ENCODE results near the gene PLEKHD1. TPM values are rescaled to one million over a fixed set of nuclear protein-coding genes. Genes with fewer than 3 reads are reported as not detected.
A peak's percentile ranks its signal among the peaks of the same experiment; 100 is the strongest.

PLEKHD1 gene
- total RNA-seq (2014; rRNA removed; shearing (Covaris generic); ENCODE audit: low replicate concordance) = not detected in 2 replicates

DNA sequence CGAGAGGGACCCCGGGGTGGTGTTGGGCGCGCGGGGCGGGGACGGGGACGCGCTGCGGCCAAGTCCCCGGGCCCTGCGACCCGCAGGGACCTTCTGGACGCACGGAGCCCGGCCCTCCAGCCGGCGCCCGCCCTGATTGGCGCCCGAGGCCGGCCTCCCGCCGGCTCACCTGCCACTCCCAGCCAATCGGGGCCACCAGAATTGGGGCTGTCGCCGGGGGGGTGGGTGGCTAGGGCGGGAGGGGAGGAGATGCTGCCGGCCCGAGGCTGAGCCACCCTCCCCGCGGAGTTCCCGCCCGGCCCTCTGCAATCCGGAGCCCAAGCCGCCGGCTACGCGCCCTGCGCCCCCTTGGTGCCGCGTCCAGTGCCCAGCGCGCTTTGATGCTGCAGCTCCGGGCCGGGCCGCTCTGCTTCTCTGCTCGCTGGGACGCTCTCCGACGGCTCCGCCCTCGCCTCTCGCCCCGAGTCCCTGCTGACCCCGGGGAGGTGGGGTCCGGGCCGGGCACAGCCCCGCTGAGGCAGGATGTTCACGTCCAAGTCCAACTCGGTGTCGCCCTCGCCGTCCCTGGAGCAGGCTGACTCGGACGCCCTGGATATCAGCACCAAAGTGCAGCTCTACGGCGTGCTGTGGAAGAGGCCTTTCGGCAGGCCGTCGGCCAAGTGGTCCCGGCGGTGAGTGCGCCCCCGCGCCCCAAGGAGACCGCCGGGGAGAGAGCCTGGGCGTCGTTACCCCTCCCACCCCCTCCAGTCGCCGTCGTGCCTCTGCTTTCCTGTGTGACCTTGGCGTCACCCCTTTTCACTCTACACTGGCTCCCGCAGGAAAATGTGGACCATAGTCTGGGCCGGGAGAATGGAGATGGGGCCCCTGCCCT is at the start of gene PLEKHD1:
Gene PLEKHD1 (plus strand): TSS at position 285 of the 871 bp plus-strand sequence. CDS start 238 bp downstream, at position 523.
- no peaks in the 10 kb centered on the region for H3K36me3 ChIP-seq
- H3K4me3 ChIP-seq = no peak within 1 kb of the TSS
- no peak for DNase-seq
- no peaks in the 10 kb centered on the region for H3K9me3 ChIP-seq
- peaks cover 13% of the 10 kb centered on the region for H3K27me3 ChIP-seq

DNA sequence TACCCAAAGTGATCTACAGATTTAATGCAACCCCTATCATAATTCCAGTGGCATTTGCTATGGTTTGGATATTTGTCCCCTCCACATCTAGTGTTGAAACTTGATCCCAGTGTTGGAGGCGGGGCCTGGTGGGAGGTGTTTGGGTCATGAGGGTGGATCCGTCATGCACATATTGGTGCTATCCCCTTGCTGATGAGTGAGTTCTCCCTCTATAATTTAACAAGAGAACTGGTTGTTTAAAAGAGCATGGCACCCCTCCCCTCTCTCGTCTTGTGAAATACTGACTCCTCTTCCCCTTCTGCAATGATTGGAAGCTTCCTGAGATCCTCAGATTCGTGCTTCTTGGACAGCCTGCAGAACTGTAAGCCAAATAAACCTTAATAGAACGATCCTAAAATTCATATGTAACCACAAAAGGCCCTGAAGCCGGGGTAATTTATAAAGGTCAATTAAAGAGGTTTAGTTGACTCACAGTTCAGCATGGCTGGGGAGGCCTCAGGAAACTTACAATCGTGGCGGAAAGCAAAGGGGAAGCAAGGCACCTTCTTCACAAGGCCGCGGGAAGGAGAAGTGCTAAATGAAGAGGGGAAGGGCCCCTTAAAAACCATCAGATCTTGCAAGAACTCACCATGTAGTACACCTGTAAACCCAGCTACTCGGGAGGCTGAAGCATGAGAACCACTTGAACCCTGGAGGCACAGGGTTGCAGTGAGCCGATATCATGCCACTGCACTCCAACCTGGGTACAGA is 44.8 kb upstream of the PLEKHD1 start:
- no peak overlapping the region for H3K4me3 ChIP-seq
- no peaks in the 10 kb centered on the region for H3K27me3 ChIP-seq
- H3K9me3 ChIP-seq = no peaks in the 10 kb centered on the region
- no peak for DNase-seq
- peaks cover 9% of the 10 kb centered on the region for H3K36me3 ChIP-seq

DNA sequence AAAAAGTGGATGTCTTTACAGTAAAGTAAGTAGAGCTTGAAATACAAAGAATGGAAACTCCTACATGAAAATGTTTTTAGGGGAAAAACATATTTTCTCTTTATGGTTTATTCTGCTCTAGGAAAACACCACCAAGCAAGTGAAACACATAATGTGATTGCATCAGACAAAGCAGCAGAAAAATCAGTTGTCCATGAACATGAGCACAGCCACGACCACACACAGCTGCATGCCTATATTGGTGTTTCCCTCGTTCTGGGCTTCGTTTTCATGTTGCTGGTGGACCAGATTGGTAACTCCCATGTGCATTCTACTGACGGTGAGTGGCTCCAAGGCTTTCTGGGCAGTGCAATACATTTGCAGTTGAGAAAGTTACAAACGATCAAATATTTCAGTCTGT is 42.6 kb upstream of the PLEKHD1 start:
- no peaks in the 10 kb centered on the region for H3K27me3 ChIP-seq
- H3K9me3 ChIP-seq = no peaks in the 10 kb centered on the region
- no peak overlapping the region for H3K4me3 ChIP-seq
- H3K36me3 ChIP-seq = peaks cover 9% of the 10 kb centered on the region
- DNase-seq = no peak

DNA sequence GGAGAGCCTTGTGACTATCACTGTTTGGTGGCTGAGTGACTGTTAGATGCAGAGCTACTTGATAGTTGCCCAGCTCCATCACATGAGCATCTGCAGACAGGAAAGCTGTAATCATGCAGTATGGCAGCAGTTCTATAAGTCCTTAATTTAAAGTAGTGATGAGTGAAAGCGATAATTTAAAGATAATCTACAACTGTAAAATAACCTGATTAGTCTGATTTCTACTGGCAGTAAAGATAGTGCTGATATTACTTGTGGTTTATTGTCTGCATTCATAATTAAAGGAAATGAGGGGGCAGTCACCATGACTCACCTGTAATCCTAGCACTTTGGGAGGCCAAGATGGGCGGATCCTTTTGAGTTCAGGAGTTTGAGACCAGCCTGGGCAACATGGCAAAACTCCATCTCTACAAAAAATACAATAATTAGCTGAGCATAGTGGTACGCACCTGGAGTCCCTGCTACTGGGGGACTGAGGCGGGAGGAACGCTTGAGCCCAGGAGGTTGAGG is 41.2 kb upstream of the PLEKHD1 start:
- Histone ChIP-seq H3K36me3 (peaks cover 9% of the 10 kb centered on the region), H3K4me3 (no peak overlapping the region), H3K9me3 (no peaks in the 10 kb centered on the region), H3K27me3 (no peaks in the 10 kb centered on the region)
- no peak for DNase-seq

DNA sequence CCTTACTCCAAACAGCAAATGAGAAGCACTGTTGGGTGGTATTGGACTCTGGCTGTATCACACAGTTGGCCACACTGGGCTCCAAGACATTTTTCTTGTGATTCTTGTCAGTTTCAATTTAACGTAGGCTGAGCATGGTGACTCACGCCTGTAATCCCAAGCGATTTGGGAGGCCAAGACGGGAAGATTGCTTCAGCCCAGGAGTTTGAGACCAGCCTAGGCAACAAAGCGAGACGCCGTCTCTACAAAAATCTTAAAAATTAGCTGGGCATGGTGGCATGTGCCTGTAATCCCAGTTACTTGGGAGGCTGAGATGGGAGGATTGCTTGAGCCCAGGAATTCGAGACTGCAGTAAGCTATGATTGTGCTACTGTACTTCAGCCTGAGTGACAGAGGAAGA is 35.3 kb upstream of the PLEKHD1 start:
- no peak for DNase-seq
- Histone ChIP-seq H3K36me3 (no peaks in the 10 kb centered on the region), H3K27me3 (no peaks in the 10 kb centered on the region)

DNA sequence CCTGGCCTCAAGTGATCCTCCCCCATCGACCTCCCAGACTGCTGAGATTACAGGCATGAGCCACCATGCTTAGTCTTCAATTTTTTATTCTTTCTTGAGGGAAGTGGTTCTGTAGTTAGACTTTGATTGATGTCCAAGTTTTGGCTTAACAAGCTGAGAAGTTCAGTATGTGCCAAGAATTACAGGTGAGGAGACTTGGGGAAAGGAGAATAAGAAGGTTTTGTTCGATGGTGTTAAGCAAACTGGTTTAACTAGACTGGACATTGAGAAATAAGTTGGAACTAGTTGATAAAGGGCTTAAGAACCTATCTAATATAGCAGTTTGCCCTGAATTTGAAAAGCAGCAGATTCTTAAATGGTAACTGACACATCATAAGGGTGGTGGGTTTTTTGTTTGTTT is 32.6 kb upstream of the PLEKHD1 start:
- DNase-seq = no peak
- no peaks in the 10 kb centered on the region for H3K9me3 ChIP-seq
- H3K36me3 ChIP-seq = no peaks in the 10 kb centered on the region
- H3K27me3 ChIP-seq = no peaks in the 10 kb centered on the region
- H3K4me3 ChIP-seq = no peak overlapping the region

More for the DNA sequence above, 35.3 kb upstream of the PLEKHD1 start:
- H3K4me3 ChIP-seq = no peak overlapping the region
- no peaks in the 10 kb centered on the region for H3K9me3 ChIP-seq

DNA sequence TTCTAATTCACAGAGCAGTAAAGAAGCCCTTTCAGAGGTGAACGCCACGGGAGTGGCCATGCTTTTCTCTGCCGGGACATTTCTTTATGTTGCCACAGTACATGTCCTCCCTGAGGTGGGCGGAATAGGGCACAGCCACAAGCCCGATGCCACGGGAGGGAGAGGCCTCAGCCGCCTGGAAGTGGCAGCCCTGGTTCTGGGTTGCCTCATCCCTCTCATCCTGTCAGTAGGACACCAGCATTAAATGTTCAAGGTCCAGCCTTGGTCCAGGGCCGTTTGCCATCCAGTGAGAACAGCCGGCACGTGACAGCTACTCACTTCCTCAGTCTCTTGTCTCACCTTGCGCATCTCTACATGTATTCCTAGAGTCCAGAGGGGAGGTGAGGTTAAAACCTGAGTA is 26.2 kb upstream of the PLEKHD1 start:
- H3K27me3 ChIP-seq = no peaks in the 10 kb centered on the region
- DNase-seq = no peak
- H3K36me3 ChIP-seq = peaks cover 10% of the 10 kb centered on the region; the same call in 1 of the 2 replicates
- no peaks in the 10 kb centered on the region for H3K9me3 ChIP-seq
- H3K4me3 ChIP-seq = no peak overlapping the region

DNA sequence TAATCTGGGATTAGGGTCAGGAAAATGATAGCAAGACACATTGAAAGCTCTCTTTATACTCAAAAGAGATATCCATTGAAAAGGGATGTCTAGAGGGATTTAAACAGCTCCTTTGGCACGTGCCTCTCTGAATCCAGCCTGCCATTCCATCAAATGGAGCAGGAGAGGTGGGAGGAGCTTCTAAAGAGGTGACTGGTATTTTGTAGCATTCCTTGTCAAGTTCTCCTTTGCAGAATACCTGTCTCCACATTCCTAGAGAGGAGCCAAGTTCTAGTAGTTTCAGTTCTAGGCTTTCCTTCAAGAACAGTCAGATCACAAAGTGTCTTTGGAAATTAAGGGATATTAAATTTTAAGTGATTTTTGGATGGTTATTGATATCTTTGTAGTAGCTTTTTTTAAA is 25.4 kb upstream of the PLEKHD1 start:
- no peak for DNase-seq
- Histone ChIP-seq H3K36me3 (peaks cover 10% of the 10 kb centered on the region; the same call in 1 of the 2 replicates), H3K4me3 (no peak overlapping the region), H3K9me3 (no peaks in the 10 kb centered on the region), H3K27me3 (no peaks in the 10 kb centered on the region)

DNA sequence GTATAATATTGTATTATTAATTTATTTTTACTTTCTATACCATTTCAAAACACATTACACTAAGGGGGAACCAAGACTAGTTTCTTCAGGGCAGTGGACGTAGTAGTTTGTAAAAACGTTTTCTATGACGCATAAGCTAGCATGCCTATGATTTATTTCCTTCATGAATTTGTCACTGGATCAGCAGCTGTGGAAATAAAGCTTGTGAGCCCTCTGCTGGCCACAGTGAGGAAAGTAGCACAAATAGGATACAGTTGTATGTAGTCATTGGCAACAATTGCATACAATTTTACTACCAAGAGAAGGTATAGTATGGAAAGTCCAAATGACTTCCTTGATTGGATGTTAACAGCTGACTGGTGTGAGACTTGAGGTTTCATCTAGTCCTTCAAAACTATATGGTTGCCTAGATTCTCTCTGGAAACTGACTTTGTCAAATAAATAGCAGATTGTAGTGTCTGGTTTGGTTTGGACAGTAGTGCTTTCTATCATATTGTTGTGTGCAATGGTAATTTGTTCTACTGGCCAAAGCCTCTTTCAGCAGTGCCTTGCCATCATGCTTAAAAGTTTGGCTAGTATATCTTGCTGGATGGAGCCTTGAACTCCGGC is 24.3 kb upstream of the PLEKHD1 start:
- Histone ChIP-seq H3K36me3 (peaks cover 10% of the 10 kb centered on the region; the same call in 1 of the 2 replicates), H3K4me3 (no peak overlapping the region)

DNA sequence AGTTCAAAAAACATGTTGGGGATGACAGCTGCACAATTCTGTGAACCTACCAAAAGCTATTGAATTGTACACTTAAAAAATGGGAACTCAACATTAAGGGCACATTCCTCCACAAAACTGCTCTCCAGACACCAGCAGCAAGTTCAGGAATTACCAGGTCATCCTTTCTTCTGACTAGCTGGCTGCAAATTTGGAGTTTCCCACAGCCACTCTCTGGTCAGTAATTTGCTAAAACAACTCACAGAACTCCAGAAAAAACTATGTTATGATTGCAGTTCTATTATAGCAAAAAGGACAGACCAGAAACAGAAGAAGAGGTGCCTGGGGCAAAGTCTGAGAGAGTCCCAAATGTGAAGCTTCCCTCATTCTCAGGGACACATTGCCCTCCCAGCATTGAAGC is 20.1 kb upstream of the PLEKHD1 start:
- H3K36me3 ChIP-seq = peaks cover 10% of the 10 kb centered on the region; the same call in 1 of the 2 replicates
- H3K9me3 ChIP-seq = no peaks in the 10 kb centered on the region
- no peak for DNase-seq
- H3K27me3 ChIP-seq = no peaks in the 10 kb centered on the region
- no peak overlapping the region for H3K4me3 ChIP-seq

More for the DNA sequence above, 24.3 kb upstream of the PLEKHD1 start:
- Histone ChIP-seq H3K9me3 (no peaks in the 10 kb centered on the region), H3K27me3 (no peaks in the 10 kb centered on the region)
- peak; percentile 51 for DNase-seq

DNA sequence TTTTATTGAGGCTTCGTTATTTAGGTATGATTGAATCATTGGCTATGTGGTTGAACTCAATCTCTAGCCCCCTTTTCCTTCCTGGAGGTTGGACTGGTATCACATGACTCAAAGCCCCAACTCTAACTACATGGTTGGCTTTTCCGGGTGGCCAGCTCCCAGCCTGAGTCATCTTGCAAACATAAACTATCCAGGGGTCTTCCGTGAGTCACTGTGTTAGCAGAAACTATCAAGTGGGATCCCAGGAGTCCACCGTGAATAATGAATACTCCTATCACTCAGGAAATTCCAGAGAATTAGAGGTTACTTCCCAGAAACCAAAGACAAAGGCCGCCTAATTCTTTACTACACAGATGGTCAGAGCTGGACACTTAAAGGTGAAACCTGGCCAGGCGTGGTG is 19.7 kb upstream of the PLEKHD1 start:
- Histone ChIP-seq H3K36me3 (peaks cover 10% of the 10 kb centered on the region; the same call in 1 of the 2 replicates), H3K27me3 (no peaks in the 10 kb centered on the region), H3K4me3 (no peak overlapping the region), H3K9me3 (no peaks in the 10 kb centered on the region)
- DNase-seq = peak; percentile 70

DNA sequence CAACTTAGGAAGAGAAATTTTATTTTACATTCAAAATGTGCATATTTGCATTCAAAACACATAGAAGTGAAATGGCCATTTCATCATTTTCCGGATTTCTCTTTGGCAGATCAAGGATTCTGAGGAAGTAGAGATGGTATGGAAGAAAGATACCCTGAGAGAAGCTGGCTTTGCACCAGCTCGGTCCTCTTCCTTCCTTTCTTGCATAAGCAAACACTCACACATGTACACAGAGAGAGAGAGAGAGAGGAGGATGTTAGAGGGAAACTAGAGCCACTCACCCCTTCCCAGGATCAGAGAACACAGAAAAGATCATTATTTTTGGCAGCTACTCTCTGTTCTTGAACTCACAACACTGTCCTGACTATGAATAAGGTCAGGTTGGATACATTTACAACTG is 15.6 kb upstream of the PLEKHD1 start:
- Histone ChIP-seq H3K36me3 (no peaks in the 10 kb centered on the region), H3K4me3 (no peak overlapping the region), H3K27me3 (no peaks in the 10 kb centered on the region), H3K9me3 (no peaks in the 10 kb centered on the region)
- no peak for DNase-seq

DNA sequence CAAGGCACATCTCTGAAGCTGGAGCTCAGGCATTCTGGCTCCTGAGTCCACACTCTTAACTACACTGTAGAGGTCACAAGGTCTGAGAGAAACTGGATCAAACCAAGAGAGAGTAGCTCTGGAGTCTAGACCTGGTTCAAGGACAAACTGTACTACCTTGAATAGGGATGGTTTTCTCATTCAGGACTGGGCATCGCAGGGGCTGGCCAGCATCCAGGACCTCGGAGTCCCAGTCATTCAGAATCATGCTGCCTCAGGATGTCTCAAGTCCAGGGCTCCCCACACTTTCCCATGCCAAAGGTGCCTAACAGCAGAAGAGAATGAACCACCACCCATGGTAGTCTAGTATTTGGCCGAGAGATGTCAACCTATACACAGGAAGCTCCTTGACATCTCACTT is 13.1 kb upstream of the PLEKHD1 start:
- DNase-seq = no peak
- H3K4me3 ChIP-seq = no peak overlapping the region
- H3K27me3 ChIP-seq = no peaks in the 10 kb centered on the region
- H3K36me3 ChIP-seq = no peaks in the 10 kb centered on the region
- no peaks in the 10 kb centered on the region for H3K9me3 ChIP-seq

DNA sequence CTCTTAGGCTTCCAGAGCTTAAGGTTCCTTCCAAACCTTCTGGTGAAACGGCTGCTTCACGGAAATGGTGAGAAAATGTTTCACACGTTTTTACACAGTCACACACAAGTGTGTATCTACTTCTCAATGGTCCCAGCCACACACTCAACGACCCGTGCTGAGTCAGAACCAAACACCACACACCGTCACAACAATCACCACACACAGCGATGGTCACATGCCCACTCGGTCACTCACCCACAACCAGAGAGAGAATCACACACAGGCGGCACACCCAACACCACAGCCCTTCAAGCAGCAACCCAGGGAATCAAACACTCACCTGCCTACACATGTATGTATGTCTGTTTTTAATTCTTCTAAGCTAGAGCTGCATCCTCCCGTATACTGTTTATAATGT is 12.6 kb upstream of the PLEKHD1 start:
- H3K4me3 ChIP-seq = no peak overlapping the region
- H3K27me3 ChIP-seq = no peaks in the 10 kb centered on the region
- no peaks in the 10 kb centered on the region for H3K9me3 ChIP-seq
- DNase-seq = no peak
- H3K36me3 ChIP-seq = no peaks in the 10 kb centered on the region

DNA sequence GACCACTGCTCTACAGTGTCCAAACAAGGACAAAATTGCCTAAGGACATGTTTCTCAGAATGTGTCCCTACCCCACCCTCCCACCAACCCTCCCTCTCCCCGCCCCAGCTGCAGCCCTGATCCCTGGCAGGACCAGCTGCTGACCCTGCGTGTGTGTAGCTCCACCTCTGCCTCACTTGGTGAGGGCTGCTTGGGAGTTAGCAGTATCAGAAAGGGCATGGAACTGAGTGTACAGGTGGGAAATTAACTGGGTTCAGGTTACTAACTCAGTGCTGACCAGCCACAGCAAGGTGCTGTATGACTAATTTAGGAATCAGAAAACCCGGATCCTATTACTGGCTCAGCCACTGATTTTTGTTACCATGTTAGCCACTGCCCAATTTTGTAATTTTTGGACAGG is 11.3 kb upstream of the PLEKHD1 start:
- no peaks in the 10 kb centered on the region for H3K9me3 ChIP-seq
- no peaks in the 10 kb centered on the region for H3K27me3 ChIP-seq
- no peak overlapping the region for H3K4me3 ChIP-seq
- no peak for DNase-seq
- no peaks in the 10 kb centered on the region for H3K36me3 ChIP-seq

DNA sequence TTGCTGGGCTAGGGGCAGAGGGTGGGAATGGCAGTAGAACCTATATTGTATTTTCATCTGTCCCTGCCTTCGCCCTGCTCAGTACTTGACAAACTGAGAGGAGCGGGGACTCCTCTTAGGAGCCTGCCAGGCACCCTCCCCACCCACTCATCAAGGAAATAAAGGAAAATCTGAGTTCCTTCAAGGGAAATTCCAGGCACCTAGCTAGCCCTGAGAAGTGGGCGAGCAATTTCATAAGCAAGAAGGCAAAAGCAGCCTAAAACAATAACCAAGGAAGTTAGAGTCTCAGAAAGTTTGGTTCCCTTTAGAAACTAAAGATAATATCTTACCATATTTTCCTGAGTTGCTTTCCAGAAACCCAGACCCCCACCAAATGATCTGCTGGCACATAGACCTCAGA is 10.6 kb upstream of the PLEKHD1 start:
- Histone ChIP-seq H3K4me3 (no peak overlapping the region), H3K27me3 (no peaks in the 10 kb centered on the region), H3K36me3 (no peaks in the 10 kb centered on the region), H3K9me3 (no peaks in the 10 kb centered on the region)
- DNase-seq = no peak
